Fibroblast of the aortic adventitia (primary cell): ENCODE measurements around the gene MRFAP1L1. TPM values are rescaled to one million over a fixed set of nuclear protein-coding genes. Genes with fewer than 3 reads are reported as not detected.

Experiments
- DNase-seq: peaks from one replicate; pipeline ENCODE4 v3.0.0-alpha.2; 2010; ENCODE audit warnings: low read depth
- H3K4me3 ChIP-seq: 2 replicates; pipeline ENCODE4 v1.5.1; 2011; ENCODE audit warnings: low read depth, mild to moderate bottlenecking, control low read depth, low read length, moderate library complexity
- CTCF ChIP-seq: IDR thresholded peaks from 2 replicates; pipeline ENCODE4 v1.5.1; 2011; ENCODE audit warnings: mild to moderate bottlenecking, low read length, control low read depth, inconsistent platforms; ENCODE audit not compliant: insufficient read depth
- total RNA-seq: library from RNA; depleted of rRNA; stranded (reverse); fragments of >200 nt; gene quantifications from 2 replicates; pipeline ENCODE4 v1.2.3, GENCODE V29; 2012; ENCODE audit warnings: low replicate concordance

Gene MRFAP1L1
- total RNA-seq, 1 donor: 48.8 TPM

- peak overlapping the region; percentile 95 for H3K4me3 ChIP-seq
- no peak for DNase-seq
- no peak for TF ChIP-seq CTCF
These were observed 6.0 kb upstream of the MRFAP1L1 start for GRCh38 chr4:6715704-6716017.

- no peak overlapping the region for H3K4me3 ChIP-seq
- no peak for TF ChIP-seq CTCF
- DNase-seq: no peak
These were observed 5.3 kb upstream of the MRFAP1L1 start for GRCh38 chr4:6714954-6715353.

- DNase-seq: no peak
- H3K4me3 ChIP-seq: no peak overlapping the region
- TF ChIP-seq CTCF: no peak
These were observed 1.3 kb upstream of the MRFAP1L1 start for GRCh38 chr4:6710996-6711395.

- no peak for TF ChIP-seq CTCF
- peak overlapping the region; percentile 78 for H3K4me3 ChIP-seq
These were observed 617 bp upstream of the MRFAP1L1 start for GRCh38 chr4:6710282-6710681.

GRCh38 chr4:6706173-6706572 lies 3.5 kb downstream of the MRFAP1L1 start:
- no peak overlapping the region for H3K4me3 ChIP-seq
- DNase-seq: no peak
- TF ChIP-seq CTCF: no peak

More at GRCh38 chr4:6710282-6710681, 617 bp upstream of the MRFAP1L1 start:
- DNase-seq: no peak

GRCh38 chr4:6705646-6706045 lies 4.0 kb downstream of the MRFAP1L1 start:
- no peak overlapping the region for H3K4me3 ChIP-seq
- TF ChIP-seq CTCF: no peak
- DNase-seq: no peak

- no peak for TF ChIP-seq CTCF
- no peak for DNase-seq
- no peak overlapping the region for H3K4me3 ChIP-seq
These were observed 5.9 kb downstream of the MRFAP1L1 start for GRCh38 chr4:6703786-6704185.
